HFFc6 (cell line): ENCODE measurements around the gene UQCRC2. TPM values are rescaled to one million over a fixed set of nuclear protein-coding genes. Genes with fewer than 3 reads are reported as not detected.
"Not testable (repeated sequence)": the region's sequence is repeated elsewhere in the genome, so short reads cannot be mapped to it uniquely, and the experiment has no call there.

Experiments used
- DNase-seq: peaks from one replicate; pipeline ENCODE4 v3.0.0-alpha.2; 2018
- H3K27ac Mint-ChIP-seq: 2 replicates; pipeline ENCODE4 v1.8.0; 2020; ENCODE audit warnings: mild to moderate bottlenecking, mixed read lengths
- H3K27me3 Mint-ChIP-seq: 2 replicates; pipeline ENCODE4 v1.8.0; 2021; ENCODE audit warnings: mild to moderate bottlenecking, moderate library complexity, mixed read lengths; ENCODE audit not compliant: insufficient read depth
- H3K36me3 Mint-ChIP-seq: 2 replicates; pipeline ENCODE4 v1.8.0; 2021; ENCODE audit warnings: low read depth, mixed read lengths
- H3K4me1 Mint-ChIP-seq: 2 replicates; pipeline ENCODE4 v1.8.0; 2020; ENCODE audit warnings: low read depth, mixed read lengths
- H3K4me3 Mint-ChIP-seq: 2 replicates; pipeline ENCODE4 v1.8.0; 2020; ENCODE audit warnings: mild to moderate bottlenecking, moderate library complexity, mixed read lengths
- H3K9me3 Mint-ChIP-seq: 2 replicates; pipeline ENCODE4 v1.8.0; 2020; ENCODE audit warnings: mild to moderate bottlenecking, mixed read lengths
- total RNA-seq, 6 experiments: library from RNA; stranded (reverse); fragmentation: NEBNext Ultra II Directional; extraction: Animal tissue kit (Norgen Biotek cat#: 25700); gene quantifications; 2 replicates in 1 of 6; 3 replicates in 5 of 6; pipeline ENCODE4 v1.2.3, GENCODE V29; 2021
- TF ChIP-seq, protein P1 (sequence below): fragments of 200-600 bp; sonication (generic); IDR thresholded peaks from 2 replicates; pipeline ENCODE4 v1.5.0; 2021; ENCODE audit warnings: antibody characterized with exemption, mild to moderate bottlenecking

UQCRC2 gene
- total RNA-seq, 6 experiments from 2014 or later, result 169 to 187 (median 173) TPM

DNA sequence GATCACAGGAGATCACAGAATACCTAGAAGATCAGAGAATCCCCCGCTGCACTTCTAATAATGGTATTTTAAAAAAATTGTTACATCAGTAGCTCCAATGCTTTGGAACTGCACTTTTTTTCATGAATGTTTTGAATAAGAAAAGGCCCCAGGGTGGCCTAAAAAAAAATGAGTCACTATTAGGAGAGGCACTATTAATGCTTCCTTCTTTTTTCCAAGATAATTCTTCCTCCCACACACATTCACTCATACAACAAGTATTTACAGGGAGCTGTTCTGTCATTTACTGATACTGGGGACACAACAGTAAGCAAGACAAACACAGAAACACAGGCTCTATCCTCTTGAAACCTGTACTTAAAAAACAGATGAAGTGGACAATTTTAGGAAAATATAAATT lies 48.4 kb downstream of the UQCRC2 start:
- H3K4me3 Mint-ChIP-seq, result peak overlapping the region; percentile 88
- peak overlapping the region; percentile 86 for H3K27ac Mint-ChIP-seq
- no peaks in the 10 kb centered on the region for H3K36me3 Mint-ChIP-seq
- no peaks in the 10 kb centered on the region for H3K9me3 Mint-ChIP-seq
- TF ChIP-seq, protein P1, sequence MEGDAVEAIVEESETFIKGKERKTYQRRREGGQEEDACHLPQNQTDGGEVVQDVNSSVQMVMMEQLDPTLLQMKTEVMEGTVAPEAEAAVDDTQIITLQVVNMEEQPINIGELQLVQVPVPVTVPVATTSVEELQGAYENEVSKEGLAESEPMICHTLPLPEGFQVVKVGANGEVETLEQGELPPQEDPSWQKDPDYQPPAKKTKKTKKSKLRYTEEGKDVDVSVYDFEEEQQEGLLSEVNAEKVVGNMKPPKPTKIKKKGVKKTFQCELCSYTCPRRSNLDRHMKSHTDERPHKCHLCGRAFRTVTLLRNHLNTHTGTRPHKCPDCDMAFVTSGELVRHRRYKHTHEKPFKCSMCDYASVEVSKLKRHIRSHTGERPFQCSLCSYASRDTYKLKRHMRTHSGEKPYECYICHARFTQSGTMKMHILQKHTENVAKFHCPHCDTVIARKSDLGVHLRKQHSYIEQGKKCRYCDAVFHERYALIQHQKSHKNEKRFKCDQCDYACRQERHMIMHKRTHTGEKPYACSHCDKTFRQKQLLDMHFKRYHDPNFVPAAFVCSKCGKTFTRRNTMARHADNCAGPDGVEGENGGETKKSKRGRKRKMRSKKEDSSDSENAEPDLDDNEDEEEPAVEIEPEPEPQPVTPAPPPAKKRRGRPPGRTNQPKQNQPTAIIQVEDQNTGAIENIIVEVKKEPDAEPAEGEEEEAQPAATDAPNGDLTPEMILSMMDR, result no peak
- peaks cover 2% of the 10 kb centered on the region; the same call in 1 of the 2 replicates for H3K27me3 Mint-ChIP-seq
- DNase-seq, result peak; percentile 87
- peaks cover 36% of the 10 kb centered on the region for H3K4me1 Mint-ChIP-seq

DNA sequence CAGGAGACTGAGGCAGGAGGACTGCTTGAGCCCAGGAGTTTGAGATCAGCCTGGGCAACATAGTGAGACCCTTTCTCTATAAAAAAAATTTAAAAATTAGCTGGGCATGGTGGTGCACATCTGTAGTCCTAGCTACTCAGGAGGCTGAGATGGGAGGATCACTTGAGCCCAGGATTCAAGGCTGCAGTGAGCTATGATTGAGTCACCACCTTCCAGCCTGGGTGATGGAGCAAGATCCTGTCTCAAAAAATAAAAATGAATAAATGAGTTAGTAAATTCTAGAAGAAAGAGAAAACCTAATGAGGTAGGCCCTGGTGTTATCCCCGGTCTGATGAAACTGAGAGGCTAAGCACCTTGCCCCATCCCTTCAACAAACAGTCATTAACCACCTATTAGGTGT lies 48.9 kb downstream of the UQCRC2 start:
- not testable (repeated sequence) for H3K27me3 Mint-ChIP-seq, DNase-seq, H3K9me3 Mint-ChIP-seq, H3K36me3 Mint-ChIP-seq, H3K4me3 Mint-ChIP-seq
- H3K27ac Mint-ChIP-seq, result peak overlapping the region; percentile 48
- H3K4me1 Mint-ChIP-seq, result peaks cover 40% of the 10 kb centered on the region

DNA sequence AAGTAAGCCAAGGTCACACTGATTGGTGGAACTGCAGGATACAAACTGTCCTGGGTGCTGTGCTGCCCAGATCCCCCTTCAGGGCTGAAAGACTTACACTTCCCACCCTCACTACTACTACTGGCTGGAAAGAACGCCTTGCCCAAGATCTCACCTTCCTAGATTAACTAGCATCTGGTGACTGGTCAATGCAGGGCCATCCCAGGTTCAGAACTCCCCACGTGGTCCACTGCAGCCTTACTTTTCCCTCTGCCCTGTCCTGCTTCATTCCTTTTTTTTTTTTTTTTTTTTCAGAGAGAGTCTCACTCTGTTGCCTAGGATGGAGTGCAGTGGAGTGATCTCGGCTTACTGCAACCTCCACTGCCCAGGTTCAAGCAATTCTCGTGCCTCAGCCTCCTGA lies 50.0 kb downstream of the UQCRC2 start:
- Mint-ChIP-seq H3K27me3 (peaks cover 2% of the 10 kb centered on the region; the same call in 1 of the 2 replicates), H3K4me1 (peaks cover 46% of the 10 kb centered on the region)

DNA sequence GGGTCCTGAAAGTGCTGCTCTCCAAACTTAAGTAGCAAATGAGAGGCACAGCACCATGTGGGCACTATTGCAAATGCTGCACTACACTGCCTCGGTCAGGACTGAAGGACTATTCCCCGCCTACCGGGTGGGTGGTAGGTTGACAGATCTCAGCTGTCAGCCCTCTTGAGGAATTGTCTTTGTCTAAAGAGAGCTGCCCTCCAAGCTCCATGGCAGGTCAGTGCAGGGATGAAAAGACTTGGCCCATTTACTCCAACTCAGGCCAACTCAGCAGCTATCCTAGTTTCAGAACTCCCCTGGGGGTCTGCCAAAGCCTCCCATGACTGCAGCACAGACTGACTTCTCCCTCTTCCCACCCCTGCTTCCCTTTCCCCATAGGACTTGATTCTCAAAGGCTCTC lies 51.2 kb downstream of the UQCRC2 start:
- H3K9me3 Mint-ChIP-seq, result no peaks in the 10 kb centered on the region
- H3K4me1 Mint-ChIP-seq, result peaks cover 47% of the 10 kb centered on the region
- no peak overlapping the region for H3K4me3 Mint-ChIP-seq
- H3K36me3 Mint-ChIP-seq, result no peaks in the 10 kb centered on the region
- no peak overlapping the region for H3K27ac Mint-ChIP-seq
- TF ChIP-seq, protein P1, result no peak
- DNase-seq, result no peak
- peaks cover 2% of the 10 kb centered on the region; the same call in 1 of the 2 replicates for H3K27me3 Mint-ChIP-seq

More for the DNA sequence above, 50.0 kb downstream of the UQCRC2 start:
- TF ChIP-seq, protein P1, result no peak
- Mint-ChIP-seq H3K36me3 (no peaks in the 10 kb centered on the region), H3K4me3 (no peak overlapping the region), H3K9me3 (no peaks in the 10 kb centered on the region), H3K27ac (no peak overlapping the region)
- DNase-seq, result no peak

DNA sequence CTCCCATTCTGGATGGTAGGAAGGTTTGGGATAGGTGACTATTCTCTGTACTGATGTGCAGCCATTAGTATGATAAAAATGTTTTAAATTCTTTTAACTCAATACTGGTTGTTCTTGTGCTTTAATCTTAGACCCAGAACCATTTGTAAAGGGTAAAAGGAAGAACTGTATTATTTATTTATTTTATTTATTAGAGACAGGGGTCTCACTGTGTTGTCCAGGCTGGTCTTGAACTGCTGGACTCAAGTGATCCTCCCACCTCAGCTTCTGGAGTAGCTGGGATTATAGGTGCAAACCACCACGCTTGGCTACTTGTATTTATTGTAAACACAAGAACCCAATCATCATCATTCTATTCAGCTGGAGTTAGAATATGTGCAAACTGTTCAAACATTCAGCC lies 52.6 kb downstream of the UQCRC2 start:
- no peak overlapping the region for H3K4me3 Mint-ChIP-seq
- H3K9me3 Mint-ChIP-seq, result no peaks in the 10 kb centered on the region
- DNase-seq, result no peak
- H3K27ac Mint-ChIP-seq, result no peak overlapping the region
- peaks cover 7% of the 10 kb centered on the region for H3K36me3 Mint-ChIP-seq
- peaks cover 53% of the 10 kb centered on the region for H3K4me1 Mint-ChIP-seq
- TF ChIP-seq, protein P1, result no peak
- H3K27me3 Mint-ChIP-seq, result peaks cover 2% of the 10 kb centered on the region; the same call in 1 of the 2 replicates

DNA sequence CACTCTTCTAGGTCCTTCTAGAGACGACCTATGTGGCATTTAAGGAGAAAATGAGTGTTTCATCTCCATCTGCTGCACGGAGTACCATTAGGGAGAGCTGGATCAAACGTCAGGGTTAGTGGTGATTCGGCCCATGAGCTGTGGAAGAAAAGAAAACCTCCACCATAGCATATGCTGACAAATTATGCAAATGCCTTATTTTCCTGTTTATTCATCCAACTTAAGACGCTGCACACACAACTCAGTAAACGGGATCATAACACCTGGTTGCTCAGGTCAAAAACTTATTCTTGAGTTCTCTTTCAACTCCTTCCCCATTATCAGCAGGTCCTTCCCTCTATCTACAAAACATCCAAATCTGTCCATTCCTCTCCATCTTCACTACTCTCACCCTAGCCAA lies 53.5 kb downstream of the UQCRC2 start:
- Mint-ChIP-seq H3K4me1 (peaks cover 53% of the 10 kb centered on the region), H3K4me3 (peak overlapping the region; percentile 85), H3K36me3 (peaks cover 12% of the 10 kb centered on the region), H3K27me3 (peaks cover 2% of the 10 kb centered on the region), H3K9me3 (no peaks in the 10 kb centered on the region), H3K27ac (no peak overlapping the region)
- TF ChIP-seq, protein P1, result no peak
- no peak for DNase-seq
